Panc1 (cell line): ENCODE data around the gene MAP3K20.

Experiments
- CTCF ChIP-seq: fragments of 450-650 bp; IDR thresholded peaks from 2 replicates; pipeline ENCODE4 v1.5.1; 2017; ENCODE audit warnings: mild to moderate bottlenecking
- POLR2AphosphoS5 ChIP-seq: IDR thresholded peaks from 2 replicates; pipeline ENCODE4 v1.6.1; 2012; ENCODE audit warnings: mild to moderate bottlenecking, low read depth, low read length, moderate library complexity
- TCF7L2 ChIP-seq: IDR thresholded peaks from 2 replicates; pipeline ENCODE4 v1.6.1; 2011; ENCODE audit warnings: mild to moderate bottlenecking, low read depth, low read length, inconsistent platforms

GRCh38 chr2:173296235-173296634 is 220.6 kb downstream of the MAP3K20 start:
- TF ChIP-seq CTCF, result no peak
- TF ChIP-seq TCF7L2, result no peak
- TF ChIP-seq POLR2AphosphoS5, result no peak
